WTC11 (cell line): ENCODE data around the gene SPINK1. TPM values are rescaled to one million over a fixed set of nuclear protein-coding genes. Genes with fewer than 3 reads are reported as not detected.

ENCODE experiments used
- ATAC-seq: fragments of 200-7000 bp; cut with Tn5 transposase; 2 replicates; pipeline ENCODE4 v1.10.0; 2021; ENCODE audit warnings: mild to moderate bottlenecking, moderate library complexity
- CTCF ChIA-PET: fragments of 300-600 bp; sonication (Branson Sonifier 250); formaldehyde crosslinking; loops from one replicate; lab custom pipeline; 2021; ENCODE audit warnings: antibody characterized with exemption; lab: Charles Lee
- POLR2A ChIA-PET: fragments of 350-600 bp; sonication (Branson Sonifier 250); formaldehyde crosslinking; loops from one replicate; lab custom pipeline; 2021; ENCODE audit warnings: antibody characterized with exemption; lab: Charles Lee
- DNase-seq: peaks from one replicate; pipeline ENCODE4 v3.0.0; 2021; ENCODE audit warnings: low spot score
- H3K27ac Mint-ChIP-seq: 2 replicates; pipeline ENCODE4 v1.8.0; 2021; ENCODE audit warnings: mixed read lengths
- H3K27me3 Mint-ChIP-seq: 2 replicates; pipeline ENCODE4 v1.8.0; 2021; ENCODE audit warnings: low read depth, mild to moderate bottlenecking, moderate library complexity, mixed read lengths
- H3K36me3 Mint-ChIP-seq: 2 replicates; pipeline ENCODE4 v1.8.0; 2021; ENCODE audit warnings: mixed read lengths
- H3K4me1 Mint-ChIP-seq: 2 replicates; pipeline ENCODE4 v1.8.0; 2022; ENCODE audit warnings: mixed read lengths
- H3K4me3 Mint-ChIP-seq: 2 replicates; pipeline ENCODE4 v1.8.0; 2021; ENCODE audit warnings: mild to moderate bottlenecking, moderate library complexity, mixed read lengths
- H3K9me3 Mint-ChIP-seq: 2 replicates; pipeline ENCODE4 v1.8.0; 2021; ENCODE audit warnings: mixed read lengths
- ATF1 ChIP-seq: sonication (generic); formaldehyde crosslinking; IDR thresholded peaks from 2 replicates; pipeline ENCODE4 v1.8.1; 2023; ENCODE audit warnings: mild to moderate bottlenecking, moderate library complexity, missing genetic modification reagents
- CBFB ChIP-seq: sonication (generic); formaldehyde crosslinking; IDR thresholded peaks from 2 replicates; pipeline ENCODE4 v1.8.1; 2022; ENCODE audit warnings: mild to moderate bottlenecking, low read depth, missing genetic modification reagents
- EMX1 ChIP-seq: fragments of 250-450 bp; sonication (Bioruptor Pico); IDR thresholded peaks from 2 replicates; pipeline ENCODE4 v1.8.0; 2021; ENCODE audit warnings: mild to moderate bottlenecking
- FOXJ3 ChIP-seq: sonication (generic); formaldehyde crosslinking; IDR thresholded peaks from 2 replicates; pipeline ENCODE4 v1.9.0; 2021; ENCODE audit warnings: missing genetic modification reagents, mild to moderate bottlenecking, borderline replicate concordance
- IRF2 ChIP-seq: sonication (generic); formaldehyde crosslinking; IDR thresholded peaks from 2 replicates; pipeline ENCODE4 v1.8.0; 2022; ENCODE audit warnings: low read depth, missing genetic modification reagents, borderline replicate concordance
- NFATC4 ChIP-seq: fragments of 250-450 bp; sonication (Bioruptor Pico); IDR thresholded peaks from 2 replicates; pipeline ENCODE4 v1.9.0; 2021; ENCODE audit warnings: mild to moderate bottlenecking
- NFE2L1 ChIP-seq: sonication (generic); formaldehyde crosslinking; IDR thresholded peaks from 2 replicates; pipeline ENCODE4 v1.8.1; 2023; ENCODE audit warnings: missing genetic modification reagents
- NR1H2 ChIP-seq: sonication (generic); formaldehyde crosslinking; IDR thresholded peaks from 2 replicates; pipeline ENCODE4 v1.9.0; 2021; ENCODE audit warnings: mild to moderate bottlenecking, moderate library complexity, missing genetic modification reagents
- RELA ChIP-seq: sonication (generic); formaldehyde crosslinking; IDR thresholded peaks from 2 replicates; pipeline ENCODE4 v1.8.1; 2022; ENCODE audit warnings: missing genetic modification reagents, mild to moderate bottlenecking, borderline replicate concordance
- SMAD3 ChIP-seq: sonication (generic); formaldehyde crosslinking; IDR thresholded peaks from 2 replicates; pipeline ENCODE4 v1.8.0; 2022; ENCODE audit warnings: missing genetic modification reagents, mild to moderate bottlenecking, borderline replicate concordance
- TEAD1 ChIP-seq: sonication (generic); formaldehyde crosslinking; IDR thresholded peaks from 2 replicates; pipeline ENCODE4 v1.8.0; 2022; ENCODE audit warnings: mild to moderate bottlenecking, missing genetic modification reagents
- ZNF263 ChIP-seq: sonication (generic); formaldehyde crosslinking; IDR thresholded peaks from 2 replicates; pipeline ENCODE4 v1.8.1; 2022; ENCODE audit warnings: low read depth, mild to moderate bottlenecking, moderate library complexity, missing genetic modification reagents
- ZNF671 ChIP-seq: fragments of 250-450 bp; sonication (Bioruptor Pico); IDR thresholded peaks from 2 replicates; pipeline ENCODE4 v1.8.0; 2021; ENCODE audit warnings: mild to moderate bottlenecking
- total RNA-seq: library from RNA; stranded (reverse); gene quantifications from 3 replicates; pipeline ENCODE4 v1.2.3, GENCODE V29; 2021
- TF ChIP-seq, protein P1 (sequence below): fragments of 200-600 bp; IDR thresholded peaks from 2 replicates; pipeline ENCODE4 v1.8.0; 2022; ENCODE audit warnings: antibody characterized with exemption
- TF ChIP-seq, protein P2 (sequence below): sonication (generic); formaldehyde crosslinking; conservative IDR thresholded peaks from 2 replicates; pipeline ENCODE4 v1.8.1; 2022; ENCODE audit warnings: mild to moderate bottlenecking, missing genetic modification reagents
- TF ChIP-seq, protein P3 (sequence below): sonication (generic); formaldehyde crosslinking; IDR thresholded peaks from 2 replicates; pipeline ENCODE4 v1.8.0; 2022; ENCODE audit warnings: mild to moderate bottlenecking, missing genetic modification reagents
- TF ChIP-seq, protein P4 (sequence below): fragments of 250-450 bp; sonication (Bioruptor Pico); IDR thresholded peaks from 2 replicates; pipeline ENCODE4 v1.9.0; 2021; ENCODE audit warnings: mild to moderate bottlenecking
- TF ChIP-seq, protein P5 (sequence below): sonication (generic); formaldehyde crosslinking; IDR thresholded peaks from 2 replicates; pipeline ENCODE4 v1.8.1; 2022; ENCODE audit warnings: low read depth, mild to moderate bottlenecking, moderate library complexity, missing genetic modification reagents, borderline replicate concordance
- TF ChIP-seq, protein P6 (sequence below): sonication (generic); formaldehyde crosslinking; IDR thresholded peaks from 2 replicates; pipeline ENCODE4 v1.8.1; 2023; ENCODE audit warnings: mild to moderate bottlenecking, missing genetic modification reagents, moderate library complexity
- TF ChIP-seq, protein P7 (sequence below): sonication (generic); formaldehyde crosslinking; IDR thresholded peaks from 2 replicates; pipeline ENCODE4 v1.8.1; 2022; ENCODE audit warnings: mild to moderate bottlenecking, moderate library complexity, missing genetic modification reagents
- TF ChIP-seq, protein P8 (sequence below): sonication (generic); formaldehyde crosslinking; IDR thresholded peaks from 2 replicates; pipeline ENCODE4 v1.8.1; 2023; ENCODE audit warnings: mild to moderate bottlenecking, missing genetic modification reagents
- TF ChIP-seq, protein P9 (sequence below): sonication (generic); formaldehyde crosslinking; IDR thresholded peaks from 2 replicates; pipeline ENCODE4 v1.8.0; 2023; ENCODE audit warnings: mild to moderate bottlenecking, missing genetic modification reagents

SPINK1 gene
- total RNA-seq, 1 experiment from 2014 or later, result 5.4 TPM

DNA sequence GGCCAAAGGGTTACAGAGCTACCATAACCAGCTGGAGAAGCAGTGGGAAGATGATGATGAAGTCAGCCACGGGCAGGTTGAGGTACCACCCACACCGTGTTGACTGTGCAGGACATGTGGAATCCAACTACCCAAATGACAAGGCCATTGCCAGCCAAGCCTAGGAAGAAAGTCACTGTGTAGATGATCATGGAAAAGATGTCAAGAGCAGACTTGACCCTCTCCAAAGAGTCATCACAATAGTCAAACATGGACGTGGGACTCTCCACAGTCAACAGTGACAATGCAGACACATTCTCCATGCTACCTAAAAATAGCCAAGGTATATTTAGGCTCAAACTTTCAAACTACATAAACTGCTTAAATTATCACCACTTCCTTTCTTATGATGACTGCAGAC is 20.9 kb upstream of the SPINK1 start:
- DNase-seq (no peak), ATAC-seq (no peak)
- ChIA-PET CTCF (interaction anchor here (1.0 to 2.6 kb wide), 3 partner anchors 17 to 82 kb away, joined by 4 to 8 read pairs (median 5); no protein-coding TSS in a partner anchor), POLR2A (no interaction called here)
- H3K36me3 Mint-ChIP-seq, result no peaks in the 10 kb centered on the region
- no peak overlapping the region for H3K27ac Mint-ChIP-seq
- peaks cover 4% of the 10 kb centered on the region; the same call in 1 of the 2 replicates for H3K9me3 Mint-ChIP-seq
- H3K4me1 Mint-ChIP-seq, result peaks cover 36% of the 10 kb centered on the region
- no peak overlapping the region for H3K4me3 Mint-ChIP-seq
- peaks cover 7% of the 10 kb centered on the region for H3K27me3 Mint-ChIP-seq
- no peak for TF ChIP-seq IRF2 (CRISPR knock-in tag)
- TF ChIP-seq, protein P1, sequence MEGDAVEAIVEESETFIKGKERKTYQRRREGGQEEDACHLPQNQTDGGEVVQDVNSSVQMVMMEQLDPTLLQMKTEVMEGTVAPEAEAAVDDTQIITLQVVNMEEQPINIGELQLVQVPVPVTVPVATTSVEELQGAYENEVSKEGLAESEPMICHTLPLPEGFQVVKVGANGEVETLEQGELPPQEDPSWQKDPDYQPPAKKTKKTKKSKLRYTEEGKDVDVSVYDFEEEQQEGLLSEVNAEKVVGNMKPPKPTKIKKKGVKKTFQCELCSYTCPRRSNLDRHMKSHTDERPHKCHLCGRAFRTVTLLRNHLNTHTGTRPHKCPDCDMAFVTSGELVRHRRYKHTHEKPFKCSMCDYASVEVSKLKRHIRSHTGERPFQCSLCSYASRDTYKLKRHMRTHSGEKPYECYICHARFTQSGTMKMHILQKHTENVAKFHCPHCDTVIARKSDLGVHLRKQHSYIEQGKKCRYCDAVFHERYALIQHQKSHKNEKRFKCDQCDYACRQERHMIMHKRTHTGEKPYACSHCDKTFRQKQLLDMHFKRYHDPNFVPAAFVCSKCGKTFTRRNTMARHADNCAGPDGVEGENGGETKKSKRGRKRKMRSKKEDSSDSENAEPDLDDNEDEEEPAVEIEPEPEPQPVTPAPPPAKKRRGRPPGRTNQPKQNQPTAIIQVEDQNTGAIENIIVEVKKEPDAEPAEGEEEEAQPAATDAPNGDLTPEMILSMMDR, result no peak
- TF ChIP-seq NFE2L1 (CRISPR knock-in tag), result no peak
- no peak for TF ChIP-seq FOXJ3 (CRISPR knock-in tag)
- TF ChIP-seq, protein P2, sequence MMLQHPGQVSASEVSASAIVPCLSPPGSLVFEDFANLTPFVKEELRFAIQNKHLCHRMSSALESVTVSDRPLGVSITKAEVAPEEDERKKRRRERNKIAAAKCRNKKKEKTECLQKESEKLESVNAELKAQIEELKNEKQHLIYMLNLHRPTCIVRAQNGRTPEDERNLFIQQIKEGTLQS (CRISPR knock-in tag), result 0 out of 2 replicates have a peak, but pooled peaks have one; percentile 22
- peak; percentile 37 for TF ChIP-seq ZNF671 (CRISPR knock-in tag)
- TF ChIP-seq, protein P3, sequence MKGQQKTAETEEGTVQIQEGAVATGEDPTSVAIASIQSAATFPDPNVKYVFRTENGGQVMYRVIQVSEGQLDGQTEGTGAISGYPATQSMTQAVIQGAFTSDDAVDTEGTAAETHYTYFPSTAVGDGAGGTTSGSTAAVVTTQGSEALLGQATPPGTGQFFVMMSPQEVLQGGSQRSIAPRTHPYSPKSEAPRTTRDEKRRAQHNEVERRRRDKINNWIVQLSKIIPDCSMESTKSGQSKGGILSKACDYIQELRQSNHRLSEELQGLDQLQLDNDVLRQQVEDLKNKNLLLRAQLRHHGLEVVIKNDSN, result no peak
- TF ChIP-seq NFATC4 (CRISPR knock-in tag), result peak; percentile 19; the same call in 1 of the 2 replicates
- no peak for TF ChIP-seq TEAD1
- TF ChIP-seq EMX1, result peak; percentile 78; the same call in 1 of the 2 replicates
- no peak for TF ChIP-seq NR1H2
- TF ChIP-seq, protein P4, sequence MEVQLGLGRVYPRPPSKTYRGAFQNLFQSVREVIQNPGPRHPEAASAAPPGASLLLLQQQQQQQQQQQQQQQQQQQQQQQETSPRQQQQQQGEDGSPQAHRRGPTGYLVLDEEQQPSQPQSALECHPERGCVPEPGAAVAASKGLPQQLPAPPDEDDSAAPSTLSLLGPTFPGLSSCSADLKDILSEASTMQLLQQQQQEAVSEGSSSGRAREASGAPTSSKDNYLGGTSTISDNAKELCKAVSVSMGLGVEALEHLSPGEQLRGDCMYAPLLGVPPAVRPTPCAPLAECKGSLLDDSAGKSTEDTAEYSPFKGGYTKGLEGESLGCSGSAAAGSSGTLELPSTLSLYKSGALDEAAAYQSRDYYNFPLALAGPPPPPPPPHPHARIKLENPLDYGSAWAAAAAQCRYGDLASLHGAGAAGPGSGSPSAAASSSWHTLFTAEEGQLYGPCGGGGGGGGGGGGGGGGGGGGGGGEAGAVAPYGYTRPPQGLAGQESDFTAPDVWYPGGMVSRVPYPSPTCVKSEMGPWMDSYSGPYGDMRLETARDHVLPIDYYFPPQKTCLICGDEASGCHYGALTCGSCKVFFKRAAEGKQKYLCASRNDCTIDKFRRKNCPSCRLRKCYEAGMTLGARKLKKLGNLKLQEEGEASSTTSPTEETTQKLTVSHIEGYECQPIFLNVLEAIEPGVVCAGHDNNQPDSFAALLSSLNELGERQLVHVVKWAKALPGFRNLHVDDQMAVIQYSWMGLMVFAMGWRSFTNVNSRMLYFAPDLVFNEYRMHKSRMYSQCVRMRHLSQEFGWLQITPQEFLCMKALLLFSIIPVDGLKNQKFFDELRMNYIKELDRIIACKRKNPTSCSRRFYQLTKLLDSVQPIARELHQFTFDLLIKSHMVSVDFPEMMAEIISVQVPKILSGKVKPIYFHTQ, result 0 out of 2 replicates have a peak, but pooled peaks have one; percentile 1
- TF ChIP-seq ATF1, result no peak
- TF ChIP-seq, protein P5, sequence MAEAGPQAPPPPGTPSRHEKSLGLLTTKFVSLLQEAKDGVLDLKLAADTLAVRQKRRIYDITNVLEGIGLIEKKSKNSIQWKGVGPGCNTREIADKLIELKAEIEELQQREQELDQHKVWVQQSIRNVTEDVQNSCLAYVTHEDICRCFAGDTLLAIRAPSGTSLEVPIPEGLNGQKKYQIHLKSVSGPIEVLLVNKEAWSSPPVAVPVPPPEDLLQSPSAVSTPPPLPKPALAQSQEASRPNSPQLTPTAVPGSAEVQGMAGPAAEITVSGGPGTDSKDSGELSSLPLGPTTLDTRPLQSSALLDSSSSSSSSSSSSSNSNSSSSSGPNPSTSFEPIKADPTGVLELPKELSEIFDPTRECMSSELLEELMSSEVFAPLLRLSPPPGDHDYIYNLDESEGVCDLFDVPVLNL (CRISPR knock-in tag), result no peak
- TF ChIP-seq, protein P6, sequence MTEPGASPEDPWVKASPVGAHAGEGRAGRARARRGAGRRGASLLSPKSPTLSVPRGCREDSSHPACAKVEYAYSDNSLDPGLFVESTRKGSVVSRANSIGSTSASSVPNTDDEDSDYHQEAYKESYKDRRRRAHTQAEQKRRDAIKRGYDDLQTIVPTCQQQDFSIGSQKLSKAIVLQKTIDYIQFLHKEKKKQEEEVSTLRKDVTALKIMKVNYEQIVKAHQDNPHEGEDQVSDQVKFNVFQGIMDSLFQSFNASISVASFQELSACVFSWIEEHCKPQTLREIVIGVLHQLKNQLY (CRISPR knock-in tag), result no peak
- no peak for TF ChIP-seq RELA
- TF ChIP-seq, protein P7, sequence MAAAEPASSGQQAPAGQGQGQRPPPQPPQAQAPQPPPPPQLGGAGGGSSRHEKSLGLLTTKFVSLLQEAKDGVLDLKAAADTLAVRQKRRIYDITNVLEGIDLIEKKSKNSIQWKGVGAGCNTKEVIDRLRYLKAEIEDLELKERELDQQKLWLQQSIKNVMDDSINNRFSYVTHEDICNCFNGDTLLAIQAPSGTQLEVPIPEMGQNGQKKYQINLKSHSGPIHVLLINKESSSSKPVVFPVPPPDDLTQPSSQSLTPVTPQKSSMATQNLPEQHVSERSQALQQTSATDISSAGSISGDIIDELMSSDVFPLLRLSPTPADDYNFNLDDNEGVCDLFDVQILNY (CRISPR knock-in tag), result no peak
- TF ChIP-seq, protein P8, sequence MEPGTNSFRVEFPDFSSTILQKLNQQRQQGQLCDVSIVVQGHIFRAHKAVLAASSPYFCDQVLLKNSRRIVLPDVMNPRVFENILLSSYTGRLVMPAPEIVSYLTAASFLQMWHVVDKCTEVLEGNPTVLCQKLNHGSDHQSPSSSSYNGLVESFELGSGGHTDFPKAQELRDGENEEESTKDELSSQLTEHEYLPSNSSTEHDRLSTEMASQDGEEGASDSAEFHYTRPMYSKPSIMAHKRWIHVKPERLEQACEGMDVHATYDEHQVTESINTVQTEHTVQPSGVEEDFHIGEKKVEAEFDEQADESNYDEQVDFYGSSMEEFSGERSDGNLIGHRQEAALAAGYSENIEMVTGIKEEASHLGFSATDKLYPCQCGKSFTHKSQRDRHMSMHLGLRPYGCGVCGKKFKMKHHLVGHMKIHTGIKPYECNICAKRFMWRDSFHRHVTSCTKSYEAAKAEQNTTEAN (CRISPR knock-in tag), result no peak
- no peak for TF ChIP-seq SMAD3
- TF ChIP-seq, protein P9, sequence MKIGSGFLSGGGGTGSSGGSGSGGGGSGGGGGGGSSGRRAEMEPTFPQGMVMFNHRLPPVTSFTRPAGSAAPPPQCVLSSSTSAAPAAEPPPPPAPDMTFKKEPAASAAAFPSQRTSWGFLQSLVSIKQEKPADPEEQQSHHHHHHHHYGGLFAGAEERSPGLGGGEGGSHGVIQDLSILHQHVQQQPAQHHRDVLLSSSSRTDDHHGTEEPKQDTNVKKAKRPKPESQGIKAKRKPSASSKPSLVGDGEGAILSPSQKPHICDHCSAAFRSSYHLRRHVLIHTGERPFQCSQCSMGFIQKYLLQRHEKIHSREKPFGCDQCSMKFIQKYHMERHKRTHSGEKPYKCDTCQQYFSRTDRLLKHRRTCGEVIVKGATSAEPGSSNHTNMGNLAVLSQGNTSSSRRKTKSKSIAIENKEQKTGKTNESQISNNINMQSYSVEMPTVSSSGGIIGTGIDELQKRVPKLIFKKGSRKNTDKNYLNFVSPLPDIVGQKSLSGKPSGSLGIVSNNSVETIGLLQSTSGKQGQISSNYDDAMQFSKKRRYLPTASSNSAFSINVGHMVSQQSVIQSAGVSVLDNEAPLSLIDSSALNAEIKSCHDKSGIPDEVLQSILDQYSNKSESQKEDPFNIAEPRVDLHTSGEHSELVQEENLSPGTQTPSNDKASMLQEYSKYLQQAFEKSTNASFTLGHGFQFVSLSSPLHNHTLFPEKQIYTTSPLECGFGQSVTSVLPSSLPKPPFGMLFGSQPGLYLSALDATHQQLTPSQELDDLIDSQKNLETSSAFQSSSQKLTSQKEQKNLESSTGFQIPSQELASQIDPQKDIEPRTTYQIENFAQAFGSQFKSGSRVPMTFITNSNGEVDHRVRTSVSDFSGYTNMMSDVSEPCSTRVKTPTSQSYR (CRISPR knock-in tag), result no peak
- no peak for TF ChIP-seq ZNF263 (CRISPR knock-in tag)
- TF ChIP-seq CBFB (CRISPR knock-in tag), result no peak
